Peyer's patch (tissue), 4 donors: Measurements from ENCODE around the gene THOC1. TPM values are rescaled to one million over a fixed set of nuclear protein-coding genes. Genes with fewer than 3 reads are reported as not detected.

Source experiments
- DNase-seq, 3 donors: peaks; one replicate each; pipeline ENCODE4 v3.0.0-alpha.2; 2017 to 2019
- H3K27ac ChIP-seq, 4 donors: fragments of 200-600 bp; sonication (generic); one replicate each; pipeline ENCODE4 v1.5.1; 2016 to 2019
- H3K27me3 ChIP-seq, 2 donors: fragments of 200-600 bp; sonication (generic); one replicate each; pipeline ENCODE4 v1.5.1; 2019
- H3K36me3 ChIP-seq, 3 donors: fragments of 200-600 bp; sonication (generic); one replicate each; pipeline ENCODE4 v1.5.1; 2016 to 2019
- H3K4me1 ChIP-seq, 4 donors: fragments of 200-600 bp; sonication (generic); one replicate each; pipeline ENCODE4 v1.5.1; 2016 to 2019
- H3K4me3 ChIP-seq, 4 donors: fragments of 200-600 bp; sonication (generic); 1 replicate in 3 of 4; 2 replicates in 1 of 4; pipeline ENCODE4 v1.5.1; 2016 to 2019; ENCODE audit warnings: mild to moderate bottlenecking in 1 of 4
- H3K9me3 ChIP-seq, 4 donors: fragments of 200-600 bp; sonication (generic); one replicate each; pipeline ENCODE4 v1.5.1; 2016 to 2019; ENCODE audit warnings: mild to moderate bottlenecking in 1 of 4
- CTCF ChIP-seq, 6 experiments: fragments of 450-650 bp in 4 of 6; fragments of 200-600 bp in 2 of 6; sonication (generic) in 1 of 6; IDR thresholded peaks; one replicate each; pipeline ENCODE4 v1.5.1; 2017 to 2019; ENCODE audit warnings: antibody characterized with exemption in 6 of 6, mild to moderate bottlenecking in 3 of 6, moderate library complexity in 1 of 6
- POLR2A ChIP-seq, 2 donors: fragments of 450-650 bp; IDR thresholded peaks; one replicate each; pipeline ENCODE4 v1.5.1; 2017; ENCODE audit warnings: antibody characterized with exemption in 2 of 2, mild to moderate bottlenecking in 2 of 2, moderate library complexity in 2 of 2
- total RNA-seq, 4 donors: library from RNA; depleted of rRNA; stranded (reverse); fragments of >200 nt; gene quantifications; one replicate each; pipeline ENCODE4 v1.1.0, GENCODE V29; 2016

THOC1 gene
- total RNA-seq, 4 donors from 2014 or later: 43.3 to 125 (median 49.3) TPM

GRCh38 chr18:261398-262073 is 6.3 kb downstream of the THOC1 start:
- H3K4me3 ChIP-seq: no peak overlapping the region
- no peak overlapping the region for H3K27ac ChIP-seq
- H3K27me3 ChIP-seq: no peaks in the 10 kb centered on the region
- H3K36me3 ChIP-seq: peaks cover 0 to 68% (median 0%) of the 10 kb centered on the region in 3 donors
- H3K4me1 ChIP-seq: peaks cover 0 to 4% (median 0%) of the 10 kb centered on the region in 4 donors
- no peaks in the 10 kb centered on the region for H3K9me3 ChIP-seq
- DNase-seq: no peak
- no peak for TF ChIP-seq POLR2A (IDR thresholded peaks at IDR 0.05)
- no peak for TF ChIP-seq CTCF (IDR thresholded peaks at IDR 0.05)

- H3K36me3 ChIP-seq: peaks cover 0 to 78% (median 0%) of the 10 kb centered on the region in 3 donors
- H3K27me3 ChIP-seq: no peaks in the 10 kb centered on the region
Observed at GRCh38 chr18:260547-260946, 7.3 kb downstream of the THOC1 start.

GRCh38 chr18:255171-255570 is 12.7 kb downstream of the THOC1 start:
- no peak for DNase-seq
- Histone ChIP-seq H3K36me3 (peaks cover 0 to 94% (median 0%) of the 10 kb centered on the region in 3 donors), H3K4me3 (no peak overlapping the region), H3K4me1 (no peaks in the 10 kb centered on the region), H3K27me3 (no peaks in the 10 kb centered on the region), H3K9me3 (no peaks in the 10 kb centered on the region), H3K27ac (no peak overlapping the region)
- no peak for TF ChIP-seq POLR2A (IDR thresholded peaks at IDR 0.05)
- no peak for TF ChIP-seq CTCF (IDR thresholded peaks at IDR 0.05)

More at GRCh38 chr18:260547-260946, 7.3 kb downstream of the THOC1 start:
- no peaks in the 10 kb centered on the region for H3K9me3 ChIP-seq
- no peak for DNase-seq
- no peak overlapping the region for H3K27ac ChIP-seq
- no peaks in the 10 kb centered on the region for H3K4me1 ChIP-seq
- TF ChIP-seq CTCF (IDR thresholded peaks at IDR 0.05) (no peak), POLR2A (IDR thresholded peaks at IDR 0.05) (no peak)
- H3K4me3 ChIP-seq: no peak overlapping the region

- TF ChIP-seq CTCF (IDR thresholded peaks at IDR 0.05): no peak
- H3K4me3 ChIP-seq: no peak overlapping the region
- H3K27ac ChIP-seq: no peak overlapping the region
- no peaks in the 10 kb centered on the region for H3K9me3 ChIP-seq
- no peaks in the 10 kb centered on the region for H3K4me1 ChIP-seq
- no peaks in the 10 kb centered on the region for H3K27me3 ChIP-seq
- DNase-seq: no peak
- peaks cover 0 to 94% (median 0%) of the 10 kb centered on the region in 3 donors for H3K36me3 ChIP-seq
Observed at GRCh38 chr18:253121-253520, 14.7 kb downstream of the THOC1 start.

- no peak for DNase-seq
- peaks cover 0 to 89% (median 0%) of the 10 kb centered on the region in 3 donors for H3K36me3 ChIP-seq
- no peak overlapping the region for H3K27ac ChIP-seq
- no peak overlapping the region for H3K4me3 ChIP-seq
- H3K4me1 ChIP-seq: no peaks in the 10 kb centered on the region
- H3K27me3 ChIP-seq: no peaks in the 10 kb centered on the region
- H3K9me3 ChIP-seq: no peaks in the 10 kb centered on the region
- TF ChIP-seq POLR2A (IDR thresholded peaks at IDR 0.05) (no peak), CTCF (IDR thresholded peaks at IDR 0.05) (no peak)
Observed at GRCh38 chr18:251572-251971, 16.3 kb downstream of the THOC1 start.
